Stomach (tissue), 4 donors: Measurements from ENCODE around the gene RPS6KA4.

Source experiments
- CTCF ChIP-seq, 7 experiments: fragments of 450-650 bp in 4 of 7; fragments of 200-600 bp in 3 of 7; sonication (generic) in 3 of 7; IDR thresholded peaks; one replicate each; pipeline ENCODE4 v1.5.1; 2016 to 2019; ENCODE audit warnings: antibody characterized with exemption in 7 of 7, control low read depth in 2 of 7, mild to moderate bottlenecking in 1 of 7
- POLR2A ChIP-seq, 4 donors: fragments of 450-650 bp; IDR thresholded peaks; one replicate each; pipeline ENCODE4 v1.6.1; 2016; ENCODE audit warnings: antibody characterized with exemption in 4 of 4, control low read depth in 2 of 4, mild to moderate bottlenecking in 1 of 4, moderate library complexity in 1 of 4

- no peak for TF ChIP-seq POLR2A (IDR thresholded peaks at IDR 0.05)
- peak in 5 of 7 experiments; percentile 60 to 92 (median 72) for TF ChIP-seq CTCF (IDR thresholded peaks at IDR 0.05)
Measured at GRCh38 chr11:64355078-64355940, 3.7 kb upstream of the RPS6KA4 start.
